Prostate gland (tissue), 2 donors: Measurements from ENCODE around the gene GRN.

Experiments used
- POLR2A ChIP-seq: fragments of 450-650 bp; IDR thresholded peaks from one replicate; pipeline ENCODE4 v1.6.1; 2016; ENCODE audit warnings: antibody characterized with exemption, mild to moderate bottlenecking
- POLR2AphosphoS5 ChIP-seq: sonication (generic); formaldehyde crosslinking; IDR thresholded peaks from one replicate; pipeline ENCODE4 v1.6.1; 2017; ENCODE audit warnings: antibody characterized with exemption
- TF ChIP-seq, protein P1 (sequence below), 4 experiments: fragments of 200-600 bp in 2 of 4; fragments of 450-650 bp in 2 of 4; sonication (generic) in 2 of 4; IDR thresholded peaks; 1 replicate in 3 of 4; 2 replicates in 1 of 4; pipeline ENCODE4 v1.5.1; 2016 to 2019; ENCODE audit warnings: antibody characterized with exemption in 4 of 4, mild to moderate bottlenecking in 2 of 4, moderate library complexity in 2 of 4

DNA sequence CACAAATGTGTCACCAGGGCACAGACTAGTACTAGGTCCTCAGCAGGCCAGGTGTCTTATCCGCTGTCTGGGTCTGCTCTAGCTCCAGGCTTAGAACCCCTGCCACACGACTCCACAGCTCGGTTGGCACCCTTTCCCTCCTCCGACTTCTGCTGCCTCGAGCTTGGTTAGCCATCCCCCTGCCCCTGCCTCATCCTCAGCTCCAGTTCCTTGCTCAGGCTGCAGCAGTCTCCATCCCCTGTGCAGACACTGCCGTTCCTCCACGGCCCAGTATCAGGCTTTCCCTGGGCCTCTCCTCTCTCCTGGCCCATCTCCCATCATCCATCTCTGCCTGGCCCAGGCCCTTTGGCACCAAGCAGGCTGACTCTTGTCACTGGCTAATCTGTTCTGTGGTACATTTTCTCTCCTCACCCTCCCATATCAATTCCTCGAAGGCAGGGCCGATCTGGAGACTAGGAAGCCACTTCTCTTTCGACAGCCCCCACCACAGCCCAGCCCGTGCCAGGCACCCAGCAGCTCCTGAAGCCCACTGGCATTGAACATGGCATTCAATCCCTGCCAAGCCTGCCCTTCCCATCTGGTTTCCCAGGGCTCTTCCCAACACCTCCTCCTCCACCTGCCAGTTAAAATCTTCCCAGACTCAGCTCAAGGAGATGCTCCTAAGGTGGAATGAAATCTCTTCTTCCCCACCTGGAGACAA, 1.4 kb upstream of the GRN start:
- TF ChIP-seq POLR2A (no peak), POLR2AphosphoS5 (no peak)
- TF ChIP-seq, protein P1, sequence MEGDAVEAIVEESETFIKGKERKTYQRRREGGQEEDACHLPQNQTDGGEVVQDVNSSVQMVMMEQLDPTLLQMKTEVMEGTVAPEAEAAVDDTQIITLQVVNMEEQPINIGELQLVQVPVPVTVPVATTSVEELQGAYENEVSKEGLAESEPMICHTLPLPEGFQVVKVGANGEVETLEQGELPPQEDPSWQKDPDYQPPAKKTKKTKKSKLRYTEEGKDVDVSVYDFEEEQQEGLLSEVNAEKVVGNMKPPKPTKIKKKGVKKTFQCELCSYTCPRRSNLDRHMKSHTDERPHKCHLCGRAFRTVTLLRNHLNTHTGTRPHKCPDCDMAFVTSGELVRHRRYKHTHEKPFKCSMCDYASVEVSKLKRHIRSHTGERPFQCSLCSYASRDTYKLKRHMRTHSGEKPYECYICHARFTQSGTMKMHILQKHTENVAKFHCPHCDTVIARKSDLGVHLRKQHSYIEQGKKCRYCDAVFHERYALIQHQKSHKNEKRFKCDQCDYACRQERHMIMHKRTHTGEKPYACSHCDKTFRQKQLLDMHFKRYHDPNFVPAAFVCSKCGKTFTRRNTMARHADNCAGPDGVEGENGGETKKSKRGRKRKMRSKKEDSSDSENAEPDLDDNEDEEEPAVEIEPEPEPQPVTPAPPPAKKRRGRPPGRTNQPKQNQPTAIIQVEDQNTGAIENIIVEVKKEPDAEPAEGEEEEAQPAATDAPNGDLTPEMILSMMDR (IDR thresholded peaks at IDR 0.05), result no peak
